ENCODE data around the gene FARP1.
"Not testable (repeated sequence)": the region's sequence is repeated elsewhere in the genome, so short reads cannot be mapped to it uniquely, and the experiment has no call there.

FARP1 gene

GRCh38 chr13:98406971-98407370, 264.1 kb downstream of the FARP1 start:
- in situ Hi-C loops (cut with MboI; ENCODE audit: low sequenced_read_pairs, unreplicated experiment): no loop called here
- DNase-seq (ENCODE audit: low spot score): no peak
- TF ChIP-seq, protein P1, sequence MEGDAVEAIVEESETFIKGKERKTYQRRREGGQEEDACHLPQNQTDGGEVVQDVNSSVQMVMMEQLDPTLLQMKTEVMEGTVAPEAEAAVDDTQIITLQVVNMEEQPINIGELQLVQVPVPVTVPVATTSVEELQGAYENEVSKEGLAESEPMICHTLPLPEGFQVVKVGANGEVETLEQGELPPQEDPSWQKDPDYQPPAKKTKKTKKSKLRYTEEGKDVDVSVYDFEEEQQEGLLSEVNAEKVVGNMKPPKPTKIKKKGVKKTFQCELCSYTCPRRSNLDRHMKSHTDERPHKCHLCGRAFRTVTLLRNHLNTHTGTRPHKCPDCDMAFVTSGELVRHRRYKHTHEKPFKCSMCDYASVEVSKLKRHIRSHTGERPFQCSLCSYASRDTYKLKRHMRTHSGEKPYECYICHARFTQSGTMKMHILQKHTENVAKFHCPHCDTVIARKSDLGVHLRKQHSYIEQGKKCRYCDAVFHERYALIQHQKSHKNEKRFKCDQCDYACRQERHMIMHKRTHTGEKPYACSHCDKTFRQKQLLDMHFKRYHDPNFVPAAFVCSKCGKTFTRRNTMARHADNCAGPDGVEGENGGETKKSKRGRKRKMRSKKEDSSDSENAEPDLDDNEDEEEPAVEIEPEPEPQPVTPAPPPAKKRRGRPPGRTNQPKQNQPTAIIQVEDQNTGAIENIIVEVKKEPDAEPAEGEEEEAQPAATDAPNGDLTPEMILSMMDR (IDR thresholded peaks at IDR 0.05; ENCODE audit: borderline replicate concordance, control extremely low read depth, extremely low read depth, insufficient read depth, missing control alignments): no peak

DNA sequence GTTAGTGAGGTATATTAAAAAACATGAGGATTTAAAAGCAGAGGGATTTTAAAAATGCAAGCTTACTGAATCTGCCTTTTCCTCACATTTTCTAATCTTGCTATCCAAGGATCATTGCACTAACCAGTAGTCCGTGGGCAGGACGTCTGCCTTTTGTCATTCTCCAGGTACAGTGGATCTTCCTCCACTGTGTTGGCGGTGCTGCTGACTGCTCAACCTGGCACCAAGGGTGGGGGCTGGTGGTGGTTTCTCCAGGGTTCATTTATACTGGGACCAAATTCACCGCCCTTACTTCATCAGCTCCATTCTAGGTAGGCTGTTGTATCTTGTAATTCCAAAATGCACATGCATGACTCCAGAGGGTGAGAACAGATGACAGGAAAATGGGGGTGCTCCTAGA, 264.7 kb downstream of the FARP1 start:
- no peak for DNase-seq (ENCODE audit: low spot score)
- in situ Hi-C loops (cut with MboI; ENCODE audit: low sequenced_read_pairs, unreplicated experiment): no loop called here
- TF ChIP-seq, protein P1 (IDR thresholded peaks at IDR 0.05; ENCODE audit: borderline replicate concordance, control extremely low read depth, extremely low read depth, insufficient read depth, missing control alignments): no peak

DNA sequence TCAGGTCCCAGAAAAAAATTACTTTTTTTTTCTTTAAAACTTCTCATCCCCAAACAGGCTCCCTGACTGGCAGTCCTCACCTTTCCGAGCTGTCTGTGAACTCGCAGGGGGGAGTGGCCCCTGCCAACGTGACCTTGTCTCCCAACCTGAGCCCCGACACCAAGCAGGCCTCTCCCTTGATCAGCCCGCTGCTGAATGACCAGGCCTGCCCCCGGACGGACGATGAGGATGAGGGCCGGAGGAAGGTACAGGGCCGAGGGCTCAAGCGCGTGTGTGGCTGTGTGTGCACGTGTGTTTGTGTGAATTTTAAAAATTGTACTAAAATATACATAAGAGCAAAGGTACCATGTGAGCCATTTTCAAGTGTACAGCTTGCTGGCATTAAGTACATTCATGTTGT, 266.4 kb downstream of the FARP1 start:
- TF ChIP-seq, protein P1 (IDR thresholded peaks at IDR 0.05; ENCODE audit: borderline replicate concordance, control extremely low read depth, extremely low read depth, insufficient read depth, missing control alignments): no peak
- no peak for DNase-seq (ENCODE audit: low spot score)
- in situ Hi-C loops (cut with MboI; ENCODE audit: low sequenced_read_pairs, unreplicated experiment): no loop called here

GRCh38 chr13:98410612-98411011, 267.7 kb downstream of the FARP1 start:
- in situ Hi-C loops (cut with MboI; ENCODE audit: low sequenced_read_pairs, unreplicated experiment): no loop called here
- no peak for DNase-seq (ENCODE audit: low spot score)

DNA sequence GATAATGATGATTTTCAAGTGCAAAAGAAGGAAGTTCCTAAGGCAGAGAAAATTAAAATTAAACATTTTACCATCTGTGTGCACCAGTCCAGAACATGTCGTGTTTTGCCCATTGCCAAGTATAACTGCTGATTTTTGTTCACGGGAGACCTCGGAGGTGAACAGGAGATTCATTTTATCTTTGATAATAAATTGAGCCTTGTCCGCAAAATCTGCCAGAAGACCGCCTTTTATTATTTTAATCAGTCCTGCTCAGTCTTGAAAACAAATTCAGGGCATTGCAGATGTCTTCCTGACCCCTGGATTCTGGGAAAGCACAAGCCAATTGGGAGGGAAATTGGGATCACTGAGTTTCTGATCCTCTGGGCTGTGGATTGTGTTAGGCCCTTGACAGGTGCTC, 268.1 kb downstream of the FARP1 start:
- in situ Hi-C loops (cut with MboI; ENCODE audit: low sequenced_read_pairs, unreplicated experiment): no loop called here
- TF ChIP-seq, protein P1 (IDR thresholded peaks at IDR 0.05; ENCODE audit: borderline replicate concordance, control extremely low read depth, extremely low read depth, insufficient read depth, missing control alignments): no peak
- DNase-seq (ENCODE audit: low spot score): no peak

More at GRCh38 chr13:98410612-98411011, 267.7 kb downstream of the FARP1 start:
- TF ChIP-seq, protein P1 (IDR thresholded peaks at IDR 0.05; ENCODE audit: borderline replicate concordance, control extremely low read depth, extremely low read depth, insufficient read depth, missing control alignments): no peak

DNA sequence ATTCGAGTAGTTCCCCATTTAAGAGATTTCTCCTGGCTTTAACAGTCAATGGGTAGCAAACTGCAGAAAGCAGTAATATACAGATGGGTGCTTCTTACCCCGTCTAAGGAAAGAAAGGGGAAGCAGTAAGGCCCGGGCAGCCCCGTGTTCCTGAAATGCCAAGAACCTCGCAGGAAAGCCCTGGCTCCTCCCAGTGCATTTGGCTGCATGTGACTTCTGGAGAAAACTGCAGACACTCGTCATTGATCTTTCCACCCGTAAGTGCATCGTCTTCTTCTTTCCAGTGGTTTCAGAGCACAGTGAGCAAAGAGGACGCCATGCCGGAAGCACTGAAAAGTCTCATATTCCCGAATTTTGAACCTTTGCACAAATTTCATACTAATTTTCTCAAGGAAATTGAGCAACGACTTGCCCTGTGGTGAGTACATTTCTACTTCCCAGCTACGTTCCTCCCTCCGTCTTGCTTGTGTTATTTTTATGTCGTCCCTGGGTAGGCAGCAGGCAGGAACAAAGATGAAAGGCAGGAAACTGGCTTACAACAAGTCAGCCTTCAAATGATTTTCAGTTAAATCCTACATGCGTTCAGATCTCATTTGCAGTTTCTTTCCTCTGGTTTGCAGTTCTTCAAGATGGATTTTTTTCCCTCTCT, 268.8 kb downstream of the FARP1 start:
- TF ChIP-seq, protein P1 (IDR thresholded peaks at IDR 0.05; ENCODE audit: borderline replicate concordance, control extremely low read depth, extremely low read depth, insufficient read depth, missing control alignments): no peak
- in situ Hi-C loops (cut with MboI; ENCODE audit: low sequenced_read_pairs, unreplicated experiment): no loop called here
- DNase-seq (ENCODE audit: low spot score): no peak

- in situ Hi-C loops (cut with MboI; ENCODE audit: low sequenced_read_pairs, unreplicated experiment); DNase-seq (ENCODE audit: low spot score): not testable (repeated sequence)
These were observed 270.4 kb downstream of the FARP1 start for GRCh38 chr13:98413278-98413677.
